Measurements from ENCODE around the gene TSC2.

The TSC2 gene

GRCh38 chr16:2074071-2074470 is 26.3 kb downstream of the TSC2 start:
- DNase-seq, result no peak

- DNase-seq, result no peak
These were observed 27.8 kb downstream of the TSC2 start for GRCh38 chr16:2075631-2076030.

GRCh38 chr16:2076072-2076865 is 28.5 kb downstream of the TSC2 start:
- no peak for DNase-seq

- no peak for DNase-seq
These were observed 29.2 kb downstream of the TSC2 start for GRCh38 chr16:2077016-2077415.

- DNase-seq, result no peak
These were observed 29.9 kb downstream of the TSC2 start for GRCh38 chr16:2077696-2078095.

GRCh38 chr16:2078096-2078495 is 30.3 kb downstream of the TSC2 start:
- no peak for DNase-seq

- DNase-seq, result no peak
These were observed 30.9 kb downstream of the TSC2 start for GRCh38 chr16:2078691-2079090.

GRCh38 chr16:2079311-2079800 is 31.6 kb downstream of the TSC2 start:
- DNase-seq, result no peak

GRCh38 chr16:2079991-2080390 is 32.2 kb downstream of the TSC2 start:
- no peak for DNase-seq

GRCh38 chr16:2081201-2082084 is 33.7 kb downstream of the TSC2 start:
- no peak for DNase-seq

- no peak for DNase-seq
These were observed 34.6 kb downstream of the TSC2 start for GRCh38 chr16:2082171-2082982.

- no peak for DNase-seq
These were observed 35.2 kb downstream of the TSC2 start for GRCh38 chr16:2082983-2083364.

- no peak for DNase-seq
These were observed 35.6 kb downstream of the TSC2 start for GRCh38 chr16:2083409-2083808.

- DNase-seq, result no peak
These were observed 36.3 kb downstream of the TSC2 start for GRCh38 chr16:2083876-2084780.

GRCh38 chr16:2084895-2085625 is 37.3 kb downstream of the TSC2 start:
- no peak for DNase-seq

- DNase-seq, result no peak
These were observed 37.9 kb downstream of the TSC2 start for GRCh38 chr16:2085669-2086068.

- DNase-seq, result no peak
These were observed 38.4 kb downstream of the TSC2 start for GRCh38 chr16:2086106-2086742.

GRCh38 chr16:2086812-2087747 is 39.3 kb downstream of the TSC2 start:
- no peak for DNase-seq
